Melanocyte of skin (primary cell): Measurements from ENCODE around the gene ZNF512. TPM values are rescaled to one million over a fixed set of nuclear protein-coding genes. Genes with fewer than 3 reads are reported as not detected.

Source experiments
- small RNA-seq, 2 donors: library from RNA; depleted of rRNA; stranded (forward); fragments of <200 nt; gene quantifications; one replicate each; pipeline ENCODE3, GENCODE V24; 2012
- total RNA-seq, 2 donors: library from RNA; depleted of rRNA; stranded (reverse); fragments of >200 nt; gene quantifications; 2 replicates each; pipeline ENCODE4 v1.2.3, GENCODE V29; 2012

Gene ZNF512
- total RNA-seq, result 10 to 100 TPM; 17.6 to 26.0 TPM

GRCh38 chr2:27582695-27583389, at the start of gene ZNF512:
Gene ZNF512 (plus strand): TSS chr2:27583042. CDS start chr2:27583113, 71 bp downstream.

GRCh38 chr2:27628767-27629709, 46.2 kb downstream of the ZNF512 start, which contains the start of the genes CCDC121 and GPN1:
Gene CCDC121 (minus strand): TSS chr2:27629012. CDS start chr2:27627799, 1,213 bp downstream.
Gene GPN1 (plus strand): TSS chr2:27629050. CDS start chr2:27629059, 9 bp downstream.

DNA sequence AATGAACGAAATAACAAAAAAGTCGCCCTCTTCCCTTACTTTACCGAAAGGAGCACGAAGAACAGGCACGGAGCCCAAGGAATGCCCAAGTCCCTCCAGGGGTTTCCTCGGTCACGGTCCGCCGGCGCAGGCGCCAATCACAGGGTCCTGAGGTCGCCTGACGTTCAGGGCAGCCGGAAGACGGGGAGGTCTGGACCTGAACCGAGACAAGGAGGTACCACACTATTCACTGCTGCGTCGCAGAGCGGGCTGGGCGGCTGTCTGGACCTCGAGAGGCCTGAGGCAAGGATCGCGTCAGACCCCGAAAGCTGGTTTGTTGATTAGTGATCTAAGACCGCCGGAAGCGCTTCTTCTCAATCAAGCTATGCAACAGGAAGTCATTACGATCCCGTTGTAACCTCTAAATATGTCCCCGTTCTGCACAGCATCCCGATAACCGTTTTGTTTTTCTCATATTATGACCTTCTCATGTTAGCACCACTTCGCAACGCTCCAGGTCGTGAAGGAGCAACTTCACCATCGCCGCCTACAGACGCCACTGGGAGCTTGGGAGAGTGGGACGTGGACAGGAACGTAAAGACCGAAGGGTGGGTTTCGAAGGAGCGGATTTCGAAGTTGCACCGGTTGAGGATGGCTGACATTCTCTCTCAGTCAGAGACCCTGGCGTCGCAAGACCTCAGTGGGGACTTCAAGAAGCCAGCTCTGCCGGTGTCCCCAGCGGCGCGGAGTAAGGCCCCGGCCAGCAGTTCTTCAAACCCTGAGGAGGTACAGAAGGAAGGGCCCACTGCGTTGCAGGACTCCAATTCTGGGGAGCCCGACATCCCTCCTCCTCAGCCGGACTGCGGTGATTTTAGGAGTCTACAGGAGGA, 80.7 kb downstream of the ZNF512 start, which contains the start of the genes SLC4A1AP and SUPT7L:
Gene SLC4A1AP, plus strand, starts transcription at position 605 of the 869 bp plus-strand sequence. Its CDS starts 26 bp downstream, at position 631.
Gene SUPT7L, minus strand, starts transcription at position 330 of the 869 bp plus-strand sequence. CDS start 1,422 bp downstream, outside the sequence.

Small RNA genes lying within 50 kb of the gene (small RNA-seq; reads per million reads assigned to genes)
- gene RF00340, result 0 reads per million in 2 donors

Other genes with a start within 250 kb of the ZNF512 start
- 10 to 100 TPM; 45.1 to 57.6 TPM for gene GTF3C2, start 226.3 kb upstream of the ZNF512 start, total RNA-seq
- gene EIF2B4, start 212.7 kb upstream of the ZNF512 start, total RNA-seq, result 10 to 100 TPM; 25.5 to 28.6 TPM
- gene SNX17, start 212.4 kb upstream of the ZNF512 start, total RNA-seq, result 100 to 1,000 TPM; 109 to 136 TPM
- 1 to 10 TPM; 6.9 to 9.0 TPM for gene ZNF513, start 202.3 kb upstream of the ZNF512 start, total RNA-seq
- 10 to 100 TPM; 48.9 to 98.6 TPM for gene PPM1G, start 173.5 kb upstream of the ZNF512 start, total RNA-seq
- gene NRBP1, start 154.4 kb upstream of the ZNF512 start, total RNA-seq, result 10 to 100 TPM; 89.9 to 95.3 TPM
- gene KRTCAP3, start 140.7 kb upstream of the ZNF512 start, total RNA-seq, result not detected
- 10 to 100 TPM; 16.0 to 22.4 TPM for gene IFT172, start 93.3 kb upstream of the ZNF512 start, total RNA-seq
- gene FNDC4, start 87.8 kb upstream of the ZNF512 start, total RNA-seq, result 1 to 10 TPM in 1 of 2 donors, under 1 TPM in 1; 0.33 to 2.1 TPM
- not detected for gene GCKR, start 86.2 kb upstream of the ZNF512 start, total RNA-seq
- 1 to 10 TPM; 1.3 to 2.1 TPM for gene CCDC121, start 46.0 kb downstream of the ZNF512 start, total RNA-seq
- gene GPN1, start 46.0 kb downstream of the ZNF512 start, total RNA-seq, result 10 to 100 TPM; 25.1 to 38.6 TPM
- 10 to 100 TPM; 35.0 to 44.7 TPM for gene SUPT7L, start 80.6 kb downstream of the ZNF512 start, total RNA-seq
- gene SLC4A1AP, start 80.8 kb downstream of the ZNF512 start, total RNA-seq, result 10 to 100 TPM; 27.6 to 33.0 TPM
- gene MRPL33, start 188.7 kb downstream of the ZNF512 start, total RNA-seq, result 10 to 100 TPM; 49.9 to 64.6 TPM